Stimulated activated CD4-positive, alpha-beta T cell treated with anti-CD3 and anti-CD28 coated beads, Interleukin-15, amount 100 ng/mL, for 48 hours (primary cell): Measurements from ENCODE around the gene SIL1.
A peak's percentile ranks its signal among the peaks of the same experiment; 100 is the strongest.
"Not testable (repeated sequence)": the region's sequence is repeated elsewhere in the genome, so short reads cannot be mapped to it uniquely, and the experiment has no call there.

Experiments
- DNase-seq, 2 donors: peaks; one replicate each; pipeline ENCODE4 v3.0.0-alpha.2; 2020; ENCODE audit warnings: low read depth in 2 of 2

SIL1 gene

GRCh38 chr5:139177281-139177680, 20.9 kb downstream of the SIL1 start:
- DNase-seq: not testable (repeated sequence)

GRCh38 chr5:139174382-139174781, 23.8 kb downstream of the SIL1 start:
- not testable (repeated sequence) for DNase-seq

GRCh38 chr5:139171779-139172404, 26.3 kb downstream of the SIL1 start:
- DNase-seq: no peak

- DNase-seq: no peak
These were observed 30.0 kb downstream of the SIL1 start for GRCh38 chr5:139167952-139168720.

- no peak for DNase-seq
These were observed 30.6 kb downstream of the SIL1 start for GRCh38 chr5:139167533-139167932.

- no peak for DNase-seq
These were observed 31.1 kb downstream of the SIL1 start for GRCh38 chr5:139167063-139167462.

GRCh38 chr5:139164897-139165296, 33.3 kb downstream of the SIL1 start:
- not testable (repeated sequence) for DNase-seq

GRCh38 chr5:139164020-139164419, 34.1 kb downstream of the SIL1 start:
- DNase-seq: peak; percentile 2 to 7

GRCh38 chr5:139162448-139162847, 35.7 kb downstream of the SIL1 start:
- no peak for DNase-seq

- no peak for DNase-seq
These were observed 39.4 kb downstream of the SIL1 start for GRCh38 chr5:139158791-139159190.

GRCh38 chr5:139157556-139157955, 40.6 kb downstream of the SIL1 start:
- DNase-seq: no peak

- no peak for DNase-seq
These were observed 41.4 kb downstream of the SIL1 start for GRCh38 chr5:139156814-139157213.

GRCh38 chr5:139155333-139155732, 42.8 kb downstream of the SIL1 start:
- no peak for DNase-seq

GRCh38 chr5:139151902-139152301, 46.3 kb downstream of the SIL1 start:
- no peak for DNase-seq

- DNase-seq: no peak
These were observed 47.7 kb downstream of the SIL1 start for GRCh38 chr5:139150367-139150999.

- DNase-seq: no peak
These were observed 48.5 kb downstream of the SIL1 start for GRCh38 chr5:139149477-139150199.

- no peak for DNase-seq
These were observed 49.2 kb downstream of the SIL1 start for GRCh38 chr5:139148986-139149385.

GRCh38 chr5:139148306-139148705, 49.9 kb downstream of the SIL1 start:
- no peak for DNase-seq

- no peak for DNase-seq
These were observed 50.6 kb downstream of the SIL1 start for GRCh38 chr5:139147483-139148087.

- DNase-seq: no peak
These were observed 51.2 kb downstream of the SIL1 start for GRCh38 chr5:139146809-139147482.
